Adipocyte (in vitro differentiated cells): ENCODE measurements around the gene MGAT5.
"Not testable (repeated sequence)": the region's sequence is repeated elsewhere in the genome, so short reads cannot be mapped to it uniquely, and the experiment has no call there.

ENCODE experiments used
- DNase-seq: peaks from one replicate; pipeline ENCODE4 v3.0.0-alpha.2; 2015; ENCODE audit warnings: low read depth
- H3K27me3 ChIP-seq: replicated peaks from 2 replicates; pipeline ENCODE4 v1.7.0; 2013; ENCODE audit warnings: mild to moderate bottlenecking, low read length, moderate library complexity; ENCODE audit not compliant: control insufficient read depth, insufficient read depth
- H3K36me3 ChIP-seq: 2 replicates; pipeline ENCODE4 v1.7.0; 2013; ENCODE audit warnings: low read length, mild to moderate bottlenecking, moderate library complexity; ENCODE audit not compliant: control insufficient read depth, insufficient read depth, severe bottlenecking
- H3K4me1 ChIP-seq: 2 replicates; pipeline ENCODE4 v1.7.0; 2013; ENCODE audit warnings: mild to moderate bottlenecking, low read length, moderate library complexity; ENCODE audit not compliant: control insufficient read depth, insufficient read depth
- H3K4me3 ChIP-seq: 2 replicates; pipeline ENCODE4 v1.7.0; 2013; ENCODE audit warnings: mild to moderate bottlenecking, low read length, moderate library complexity
- H3K9ac ChIP-seq: 2 replicates; pipeline ENCODE4 v1.7.0; 2013; ENCODE audit warnings: mild to moderate bottlenecking, low read length, moderate library complexity
- H3K9me3 ChIP-seq: 2 replicates; pipeline ENCODE4 v1.7.0; 2013; ENCODE audit warnings: mild to moderate bottlenecking, low read length, moderate library complexity; ENCODE audit not compliant: control insufficient read depth

Gene MGAT5

DNA sequence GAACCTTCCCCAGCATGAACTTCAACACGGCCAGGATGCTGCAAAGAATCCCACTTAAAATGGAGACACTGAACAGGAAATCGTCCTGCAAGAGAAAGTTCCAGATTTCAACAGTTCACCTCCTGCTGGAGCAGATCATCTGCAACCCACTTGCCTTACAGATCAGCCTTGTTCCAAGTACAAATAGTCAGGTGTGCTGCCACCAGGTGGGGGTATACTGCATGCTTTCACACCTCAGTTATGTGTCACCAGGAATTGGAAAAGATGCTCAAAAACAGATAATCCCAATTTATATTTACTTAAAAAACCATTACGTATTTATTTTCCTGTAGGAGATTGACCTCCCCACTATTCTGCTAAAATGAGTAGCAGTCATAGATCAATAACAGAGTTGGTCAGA lies 212.3 kb downstream of the MGAT5 start:
- no peak for DNase-seq
- Histone ChIP-seq H3K9ac (no peak overlapping the region), H3K4me3 (no peak overlapping the region), H3K27me3 (peaks cover 24% of the 10 kb centered on the region), H3K4me1 (no peaks in the 10 kb centered on the region), H3K36me3 (no peaks in the 10 kb centered on the region), H3K9me3 (no peaks in the 10 kb centered on the region)

- DNase-seq: no peak
- no peak overlapping the region for H3K4me3 ChIP-seq
- H3K9me3 ChIP-seq: peaks cover 7% of the 10 kb centered on the region
- H3K9ac ChIP-seq: no peak overlapping the region
- peaks cover 17% of the 10 kb centered on the region for H3K27me3 ChIP-seq
- H3K36me3 ChIP-seq: no peaks in the 10 kb centered on the region
- H3K4me1 ChIP-seq: no peaks in the 10 kb centered on the region
Observed at GRCh38 chr2:134468164-134468563, 214.3 kb downstream of the MGAT5 start.

- DNase-seq: no peak
- Histone ChIP-seq H3K4me3 (no peak overlapping the region), H3K9ac (no peak overlapping the region), H3K36me3 (no peaks in the 10 kb centered on the region), H3K4me1 (no peaks in the 10 kb centered on the region), H3K27me3 (peaks cover 11% of the 10 kb centered on the region), H3K9me3 (peaks cover 13% of the 10 kb centered on the region)
Observed at GRCh38 chr2:134468776-134469175, 214.9 kb downstream of the MGAT5 start.

DNA sequence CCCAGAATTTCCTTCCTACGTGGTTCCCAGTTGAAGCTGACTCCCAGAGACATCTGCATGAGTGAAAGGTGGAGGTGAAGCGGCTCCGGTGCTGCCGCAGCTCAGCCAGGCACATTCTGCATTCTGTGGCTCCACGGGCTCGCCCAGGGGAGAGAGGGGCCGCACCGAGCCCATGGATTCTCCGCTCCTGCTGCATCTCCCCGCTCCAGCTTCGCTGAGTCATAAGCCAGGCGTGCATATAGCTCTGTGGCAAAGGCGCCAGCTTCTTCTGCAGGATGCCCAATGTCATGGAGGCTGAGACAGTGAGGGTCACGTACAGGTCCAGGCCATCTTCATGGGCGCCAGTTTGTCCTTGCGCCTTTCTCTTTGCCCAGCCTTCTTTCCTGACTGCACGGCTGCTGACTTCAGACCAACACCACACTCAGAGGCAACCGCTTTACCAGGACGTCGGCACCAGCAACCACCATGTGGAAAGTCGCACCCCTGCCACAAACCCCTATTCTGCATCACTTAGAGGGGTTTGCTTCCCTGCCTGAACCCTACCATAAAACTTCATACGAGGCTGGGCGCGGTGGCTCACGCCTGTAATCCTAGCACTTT lies 215.7 kb downstream of the MGAT5 start:
- Histone ChIP-seq H3K9ac (no peak overlapping the region), H3K36me3 (no peaks in the 10 kb centered on the region), H3K4me1 (no peaks in the 10 kb centered on the region), H3K27me3 (peaks cover 8% of the 10 kb centered on the region), H3K9me3 (peaks cover 14% of the 10 kb centered on the region), H3K4me3 (no peak overlapping the region)
- DNase-seq: no peak

DNA sequence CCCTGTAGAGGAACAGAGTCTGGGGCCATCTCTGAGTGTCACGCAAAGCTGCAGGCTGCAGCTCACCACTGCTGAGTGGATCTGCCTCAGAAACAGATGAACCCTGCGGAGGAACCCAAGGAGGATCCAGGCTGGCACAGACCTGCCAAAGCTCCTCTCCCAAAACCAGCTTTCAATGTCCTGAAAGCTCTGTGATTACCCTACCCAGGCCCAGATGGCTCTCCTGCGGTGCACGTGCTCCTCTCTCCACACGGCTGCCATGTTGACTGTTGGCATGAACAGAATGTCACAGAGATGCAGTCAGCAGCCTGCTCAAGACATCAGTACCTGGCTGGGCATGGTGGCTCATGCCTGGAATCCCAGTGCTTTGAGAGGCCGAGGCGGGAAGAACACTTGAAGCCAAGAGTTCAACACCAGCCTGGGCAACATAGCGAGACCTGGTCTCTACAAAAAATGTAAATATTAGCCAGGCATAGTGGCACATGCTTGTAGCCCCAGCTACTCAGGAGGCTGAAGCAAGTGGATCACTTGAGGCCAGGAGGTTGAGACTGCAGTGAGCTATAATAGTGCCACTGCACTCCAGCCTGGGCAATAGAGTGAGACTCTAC lies 216.8 kb downstream of the MGAT5 start:
- H3K4me1 ChIP-seq: no peaks in the 10 kb centered on the region
- H3K9ac ChIP-seq: no peak overlapping the region
- H3K36me3 ChIP-seq: no peaks in the 10 kb centered on the region
- H3K27me3 ChIP-seq: peaks cover 8% of the 10 kb centered on the region
- peaks cover 14% of the 10 kb centered on the region for H3K9me3 ChIP-seq
- H3K4me3 ChIP-seq: no peak overlapping the region
- no peak for DNase-seq

GRCh38 chr2:134476982-134477381 lies 223.1 kb downstream of the MGAT5 start:
- H3K9ac ChIP-seq, H3K27me3 ChIP-seq, H3K36me3 ChIP-seq, H3K4me3 ChIP-seq, H3K4me1 ChIP-seq, DNase-seq: not testable (repeated sequence)
- peaks cover 14% of the 10 kb centered on the region for H3K9me3 ChIP-seq

GRCh38 chr2:134479696-134480330 lies 225.9 kb downstream of the MGAT5 start:
- H3K36me3 ChIP-seq: no peaks in the 10 kb centered on the region
- H3K4me1 ChIP-seq: no peaks in the 10 kb centered on the region
- H3K27me3 ChIP-seq: peaks cover 8% of the 10 kb centered on the region
- H3K9me3 ChIP-seq: no peaks in the 10 kb centered on the region
- H3K4me3 ChIP-seq: no peak overlapping the region
- H3K9ac ChIP-seq: no peak overlapping the region
- no peak for DNase-seq

GRCh38 chr2:134482131-134482723 lies 228.4 kb downstream of the MGAT5 start:
- no peaks in the 10 kb centered on the region for H3K4me1 ChIP-seq
- no peaks in the 10 kb centered on the region for H3K9me3 ChIP-seq
- no peak overlapping the region for H3K9ac ChIP-seq
- no peaks in the 10 kb centered on the region for H3K36me3 ChIP-seq
- H3K27me3 ChIP-seq: peaks cover 8% of the 10 kb centered on the region
- H3K4me3 ChIP-seq: no peak overlapping the region
- no peak for DNase-seq

DNA sequence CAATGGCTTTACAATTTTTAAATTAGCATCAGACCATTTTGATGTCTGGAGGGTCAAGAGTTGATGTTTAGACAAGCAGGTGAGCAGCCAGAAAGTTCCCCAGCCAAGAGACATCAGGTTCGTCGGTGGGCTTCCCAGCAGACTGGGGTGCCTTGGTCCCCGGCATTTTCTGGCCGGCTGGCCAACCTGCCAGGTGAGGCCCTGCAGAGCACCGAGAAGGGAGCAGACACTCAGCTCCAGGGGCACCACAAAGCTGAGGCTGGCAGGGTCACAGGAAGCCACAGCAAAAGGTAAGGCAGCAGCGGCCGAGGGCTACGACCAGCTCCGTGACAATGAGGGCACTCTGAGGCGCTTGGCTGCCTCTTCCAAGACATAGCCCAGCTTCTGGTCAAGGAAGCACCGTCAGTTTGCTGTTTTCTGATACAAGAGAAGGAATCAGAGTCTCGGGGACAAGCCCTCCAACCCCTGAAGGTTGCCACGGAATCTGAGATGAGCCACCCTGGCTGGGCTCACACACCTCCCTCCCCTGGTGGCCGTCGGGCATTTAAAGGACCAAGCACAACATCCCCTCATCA lies 229.0 kb downstream of the MGAT5 start:
- Histone ChIP-seq H3K9me3 (no peaks in the 10 kb centered on the region), H3K27me3 (peaks cover 8% of the 10 kb centered on the region), H3K4me3 (no peak overlapping the region), H3K4me1 (no peaks in the 10 kb centered on the region), H3K9ac (no peak overlapping the region), H3K36me3 (no peaks in the 10 kb centered on the region)
- DNase-seq: no peak

DNA sequence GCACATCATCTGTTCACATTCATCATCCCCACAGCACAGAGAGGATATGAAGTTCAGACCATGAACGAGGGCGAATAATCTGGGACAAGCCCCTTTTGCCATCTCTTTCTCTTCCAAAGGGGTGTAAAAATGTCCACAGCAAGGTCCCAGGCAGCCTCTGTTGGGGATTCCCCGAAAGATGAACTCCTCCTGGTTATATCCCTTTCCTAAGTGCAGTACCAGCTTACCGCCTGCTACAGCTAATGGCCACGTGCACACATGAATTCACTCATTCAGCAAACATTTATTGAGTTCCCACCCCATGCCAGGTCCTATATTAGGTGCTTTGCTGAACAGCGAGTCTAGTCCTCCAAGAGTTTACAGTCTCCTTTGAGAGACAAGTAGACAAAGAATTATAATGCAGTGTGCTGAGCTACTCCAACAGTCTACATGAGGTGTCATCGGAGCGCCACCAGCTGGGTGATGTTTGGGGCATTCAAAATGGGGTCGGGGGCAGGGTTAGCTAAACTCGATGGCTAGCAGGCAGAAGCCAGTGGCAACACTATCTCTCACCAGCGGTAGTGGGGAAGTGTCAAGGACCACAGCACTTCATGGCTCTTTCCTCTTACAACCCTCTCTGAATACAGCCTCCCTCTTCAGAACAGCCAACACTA lies 236.0 kb downstream of the MGAT5 start:
- Histone ChIP-seq H3K9ac (no peak overlapping the region), H3K4me3 (no peak overlapping the region), H3K36me3 (no peaks in the 10 kb centered on the region), H3K27me3 (peaks cover 20% of the 10 kb centered on the region), H3K4me1 (no peaks in the 10 kb centered on the region), H3K9me3 (no peaks in the 10 kb centered on the region)
- no peak for DNase-seq

- Histone ChIP-seq H3K4me3 (no peak overlapping the region), H3K4me1 (no peaks in the 10 kb centered on the region), H3K9me3 (no peaks in the 10 kb centered on the region), H3K9ac (no peak overlapping the region), H3K36me3 (no peaks in the 10 kb centered on the region), H3K27me3 (peaks cover 20% of the 10 kb centered on the region)
- DNase-seq: no peak
Observed at GRCh38 chr2:134490559-134490958, 236.7 kb downstream of the MGAT5 start.
